ENCODE data around the gene MRTFB. TPM values are rescaled to one million over a fixed set of nuclear protein-coding genes. Genes with fewer than 3 reads are reported as not detected.

Gene MRTFB
- total and polyA plus RNA-seq, 11 donors, result 8.0 to 38.3 (median 25.3) TPM

- Histone ChIP-seq H3K4me3 (no peak overlapping the region), H3K27me3 (no peaks in the 10 kb centered on the region), H3K9me3 (peaks cover 0 to 10% (median 0%) of the 10 kb centered on the region in 12 donors), H3K36me3 (no peaks in the 10 kb centered on the region), H3K27ac (no peak overlapping the region), H3K4me1 (peaks cover 0 to 9% (median 6%) of the 10 kb centered on the region in 12 donors)
- WGBS, 4 donors, result 92 to 96% (median 96%) methylated on average over 3 of the region's 3 CpGs
- intact Hi-C loops (cut with DNase I), result no loop called here
- TF ChIP-seq CTCF (IDR thresholded peaks at IDR 0.05) (no peak), POLR2A (IDR thresholded peaks at IDR 0.05) (no peak)
- ATAC-seq (no peak), DNase-seq (no peak)
Observed at GRCh38 chr16:14026572-14027285, 44.4 kb upstream of the MRTFB start.

GRCh38 chr16:14028202-14028601 lies 42.9 kb upstream of the MRTFB start:
- no peak for TF ChIP-seq CTCF (IDR thresholded peaks at IDR 0.05)
- TF ChIP-seq POLR2A (IDR thresholded peaks at IDR 0.05), result no peak
- DNase-seq (no peak), ATAC-seq (no peak)
- WGBS, 4 donors, result 77 to 82% (median 79%) methylated on average over 3 of the region's 3 CpGs
- H3K9me3 ChIP-seq, result peaks cover 0 to 10% (median 0%) of the 10 kb centered on the region in 12 donors
- H3K4me1 ChIP-seq, result peaks cover 0 to 9% (median 6%) of the 10 kb centered on the region in 12 donors
- no peaks in the 10 kb centered on the region for H3K27me3 ChIP-seq
- no peak overlapping the region for H3K27ac ChIP-seq
- intact Hi-C loops (cut with DNase I), result no loop called here
- no peaks in the 10 kb centered on the region for H3K36me3 ChIP-seq
- no peak overlapping the region for H3K4me3 ChIP-seq

GRCh38 chr16:14029658-14030057 lies 41.5 kb upstream of the MRTFB start:
- DNase-seq, result peak; percentile 17 to 60 (median 33)

More at GRCh38 chr16:14029658-14030057, 41.5 kb upstream of the MRTFB start:
- no peak overlapping the region for H3K4me3 ChIP-seq
- no peak for TF ChIP-seq CTCF (IDR thresholded peaks at IDR 0.05)
- TF ChIP-seq POLR2A (IDR thresholded peaks at IDR 0.05), result no peak
- no peaks in the 10 kb centered on the region for H3K36me3 ChIP-seq
- peaks cover 0 to 10% (median 0%) of the 10 kb centered on the region in 12 donors for H3K9me3 ChIP-seq
- intact Hi-C loops (cut with DNase I), result no loop called here
- H3K27ac ChIP-seq, result no peak overlapping the region
- peaks cover 0 to 9% (median 5%) of the 10 kb centered on the region in 12 donors for H3K4me1 ChIP-seq
- no peaks in the 10 kb centered on the region for H3K27me3 ChIP-seq
- 18 to 26% (median 21%) methylated on average over 2 to 6 of the region's 6 CpGs for WGBS, 4 donors
- ATAC-seq, result peak; percentile 67 to 85 (median 78)
